Stimulated activated CD8-positive, alpha-beta memory T cell treated with anti-CD3 and anti-CD28 coated beads, Interleukin-15, amount 100 ng/mL, for 1 hour (primary cell): ENCODE results near the gene ACSM6.
"Not testable (repeated sequence)": the region's sequence is repeated elsewhere in the genome, so short reads cannot be mapped to it uniquely, and the experiment has no call there.

ENCODE experiments used
- DNase-seq: peaks from one replicate; pipeline ENCODE4 v3.0.0-alpha.2; 2020; ENCODE audit warnings: low read depth

ACSM6 gene

GRCh38 chr10:95214793-95215192 lies 20.8 kb downstream of the ACSM6 start:
- no peak for DNase-seq

DNA sequence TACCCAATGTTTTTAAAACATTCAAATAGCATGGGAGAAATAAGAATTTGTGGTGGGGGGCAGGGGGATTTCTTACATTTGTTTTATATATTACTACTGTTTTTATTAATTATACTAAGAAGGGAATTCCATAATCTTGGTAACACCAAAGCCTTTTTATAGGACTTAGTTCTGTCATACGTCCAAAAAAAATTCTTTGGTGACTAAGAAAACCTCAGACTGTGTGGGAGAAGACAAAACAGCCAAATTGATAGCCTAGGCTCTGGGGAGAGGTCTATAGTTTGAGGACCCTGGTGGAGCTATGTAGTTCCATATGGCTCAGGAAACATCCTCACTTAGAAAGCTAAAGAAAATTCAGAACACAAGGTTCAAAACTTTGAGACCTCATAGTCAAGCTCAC lies 23.4 kb downstream of the ACSM6 start:
- DNase-seq: no peak

DNA sequence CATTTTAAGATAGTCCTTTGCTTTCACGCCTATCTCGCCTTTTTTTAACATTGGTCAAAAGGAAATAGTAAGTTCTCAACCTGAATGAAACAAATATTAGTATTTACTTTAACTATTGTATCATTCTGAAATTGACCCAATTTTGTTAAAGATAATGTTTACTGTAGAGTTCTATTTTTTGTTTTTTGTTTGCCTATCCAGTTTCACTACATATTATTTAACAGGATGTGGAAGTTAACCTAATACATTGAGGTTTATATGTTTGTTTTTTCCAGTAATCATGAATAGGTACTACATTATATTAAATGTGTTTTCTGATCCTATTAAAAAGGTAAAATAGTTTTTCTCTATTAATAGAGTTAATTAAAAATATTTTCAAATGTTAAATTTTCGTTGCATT lies 26.5 kb downstream of the ACSM6 start:
- no peak for DNase-seq

GRCh38 chr10:95221124-95221523 lies 27.1 kb downstream of the ACSM6 start:
- DNase-seq: no peak

DNA sequence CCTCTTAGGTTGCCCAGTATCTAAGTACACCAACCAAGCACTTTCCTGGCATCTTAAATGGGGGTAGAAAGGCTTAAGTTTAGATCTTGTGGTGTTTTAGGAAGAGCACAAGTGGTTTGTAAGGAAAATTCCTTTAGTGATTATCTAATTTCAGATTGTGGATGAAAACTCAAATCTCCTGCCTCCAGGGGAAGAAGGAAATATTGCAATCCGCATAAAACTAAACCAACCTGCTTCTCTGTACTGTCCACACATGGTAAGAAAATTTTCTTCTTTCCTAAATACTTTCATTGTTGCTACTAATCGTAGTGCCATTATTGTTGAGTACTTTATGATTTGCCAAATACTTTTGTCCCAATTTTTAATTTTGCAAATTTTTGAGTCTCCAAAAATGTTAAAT lies 31.1 kb downstream of the ACSM6 start:
- DNase-seq: no peak

DNA sequence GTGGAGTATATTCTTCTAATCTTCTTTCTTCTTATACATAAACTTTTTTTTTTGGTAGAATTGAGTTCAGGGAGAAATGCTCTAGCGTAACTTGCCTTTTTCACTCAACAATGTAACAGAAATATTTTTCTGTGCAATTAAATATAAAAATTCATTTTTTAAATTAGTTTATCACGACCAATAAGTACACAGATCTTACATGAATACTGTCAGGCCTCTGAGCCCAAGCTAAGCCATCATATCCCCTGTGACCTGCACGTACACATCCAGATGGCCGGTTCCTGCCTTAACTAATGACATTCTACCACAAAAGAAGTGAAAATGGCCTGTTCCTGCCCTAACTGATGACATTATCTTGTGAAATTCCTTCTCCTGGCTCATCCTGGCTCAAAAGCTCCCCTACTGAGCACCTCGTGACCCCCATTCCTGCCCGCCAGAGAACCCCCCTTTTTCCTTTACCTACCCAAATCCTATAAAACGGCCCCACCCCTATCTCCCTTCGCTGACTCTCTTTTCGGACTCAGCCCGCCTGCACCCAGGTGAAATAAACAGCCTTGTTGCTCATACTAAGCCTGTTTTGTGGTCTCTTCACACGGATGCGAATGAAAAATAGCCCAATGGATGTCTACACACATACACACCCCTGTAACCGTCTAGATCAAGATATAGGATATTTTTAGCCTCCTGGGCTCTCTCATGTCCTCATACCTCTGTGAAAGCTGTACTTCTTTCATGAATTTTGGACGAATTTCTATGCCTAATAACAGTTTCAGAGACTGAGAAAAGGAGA lies 35.1 kb downstream of the ACSM6 start:
- not testable (repeated sequence) for DNase-seq

DNA sequence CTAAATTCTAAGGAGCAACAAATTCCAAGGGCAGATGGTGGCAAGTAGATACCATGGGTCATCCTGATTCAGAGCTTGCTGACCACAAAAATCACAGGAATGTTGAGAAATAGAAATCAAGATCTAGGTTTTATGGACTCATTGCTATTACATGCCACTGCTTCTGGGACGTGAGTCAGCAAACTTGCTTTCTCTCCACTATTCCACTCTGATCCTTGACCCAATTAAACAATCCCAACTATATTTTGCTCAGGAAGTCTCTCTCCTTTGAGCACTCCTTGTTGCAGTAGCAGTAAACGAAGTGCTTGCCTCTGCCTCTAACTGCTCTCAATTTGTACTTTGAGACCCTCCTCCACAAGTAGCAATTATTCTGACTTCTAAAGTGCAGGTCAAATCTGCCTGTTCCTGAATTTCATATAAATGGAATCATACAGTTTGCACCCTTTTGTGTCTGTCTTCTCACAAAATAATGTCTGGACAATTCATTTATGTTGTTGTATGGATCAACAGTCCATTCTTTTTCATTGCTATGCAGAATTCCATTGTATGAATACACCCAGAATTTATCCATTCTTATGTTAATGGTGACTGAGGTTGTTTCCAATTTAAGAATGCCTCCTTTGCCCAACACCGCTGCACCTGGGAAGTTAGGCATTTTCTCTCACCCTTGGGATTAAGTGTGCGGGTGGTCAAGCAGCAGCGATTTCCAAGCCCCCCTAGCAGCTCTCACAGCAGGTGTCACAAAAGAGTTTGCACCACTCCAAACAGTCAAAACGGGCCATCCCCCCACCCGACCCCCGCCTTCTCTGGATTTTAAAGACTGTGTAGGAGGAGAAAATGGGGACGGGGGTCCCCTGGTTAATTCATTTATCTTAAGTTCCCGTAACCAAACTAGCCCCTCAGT lies 35.9 kb downstream of the ACSM6 start:
- no peak for DNase-seq

DNA sequence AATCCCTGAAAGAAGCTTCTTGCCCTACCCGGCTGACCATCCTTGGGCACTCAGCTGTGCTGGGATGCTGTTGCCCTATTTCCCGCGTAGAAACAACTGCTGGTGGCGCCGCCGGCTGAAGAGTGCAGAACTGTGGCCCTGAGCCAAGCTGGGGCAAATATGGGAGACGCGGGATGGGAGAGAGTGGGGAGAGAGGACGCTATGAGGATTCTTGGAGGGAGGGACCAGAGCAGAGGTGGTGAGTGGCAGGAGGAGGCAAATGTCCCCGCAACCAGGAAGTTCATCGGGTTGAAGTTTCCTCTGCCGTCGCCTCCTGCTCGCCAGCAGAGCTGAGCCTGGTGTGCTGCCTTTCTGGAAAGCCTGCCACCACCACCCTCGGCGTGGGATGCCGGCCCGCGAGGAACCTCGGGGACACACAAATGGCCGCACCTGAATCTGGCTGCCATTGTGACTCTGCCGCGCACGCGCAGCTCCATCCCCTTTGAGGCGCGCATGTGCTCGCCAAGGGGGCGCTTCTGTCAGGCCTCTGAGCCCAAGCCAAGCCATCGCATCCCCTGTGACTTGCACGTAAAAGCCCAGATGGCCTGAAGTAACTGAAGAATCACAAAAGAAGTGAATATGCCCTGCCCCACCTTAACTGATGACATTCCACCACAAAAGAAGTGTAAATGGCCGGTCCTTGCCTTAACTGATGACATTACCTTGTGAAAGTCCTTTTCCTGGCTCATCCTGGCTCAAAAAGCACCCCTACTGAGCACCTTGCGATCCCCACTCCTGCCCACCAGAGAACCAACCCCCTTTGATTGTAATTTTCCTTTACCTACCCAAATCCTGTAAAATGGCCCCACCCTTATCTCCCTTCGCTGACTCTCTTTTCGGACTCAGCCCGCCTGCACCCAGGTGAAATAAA lies 36.9 kb downstream of the ACSM6 start:
- DNase-seq: peak; percentile 13

DNA sequence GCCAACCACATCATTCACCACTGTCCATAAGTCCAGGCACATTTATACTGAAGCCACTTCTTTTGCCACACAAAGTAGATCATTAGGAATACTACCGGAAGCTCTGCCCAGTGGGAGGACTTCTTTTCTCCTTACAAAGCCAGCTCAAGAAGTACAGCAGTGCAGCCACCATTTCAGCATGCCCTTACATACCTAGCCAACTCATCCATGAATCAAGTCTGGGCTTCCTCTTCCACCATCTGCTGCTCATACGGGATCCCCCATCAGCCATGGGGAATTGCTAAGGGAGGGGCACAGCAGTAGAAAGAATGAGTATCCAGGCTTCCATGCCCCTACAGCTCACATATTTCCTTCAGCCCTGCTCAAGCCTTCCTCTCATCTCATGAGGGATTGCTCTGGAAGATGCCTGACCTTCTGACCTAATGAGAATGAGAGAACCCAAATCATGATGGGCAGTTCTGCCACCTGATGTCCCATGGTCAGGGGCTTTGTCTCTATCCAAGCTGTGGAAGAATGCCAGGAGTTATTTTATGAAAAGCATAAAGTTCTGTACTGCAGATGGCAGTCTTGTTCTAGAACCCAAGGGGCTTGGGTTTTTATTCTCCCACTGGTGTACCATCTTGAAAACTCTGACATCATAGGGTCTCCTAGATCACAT lies 39.5 kb downstream of the ACSM6 start:
- DNase-seq: no peak

GRCh38 chr10:95234951-95235350 lies 40.9 kb downstream of the ACSM6 start:
- no peak for DNase-seq

DNA sequence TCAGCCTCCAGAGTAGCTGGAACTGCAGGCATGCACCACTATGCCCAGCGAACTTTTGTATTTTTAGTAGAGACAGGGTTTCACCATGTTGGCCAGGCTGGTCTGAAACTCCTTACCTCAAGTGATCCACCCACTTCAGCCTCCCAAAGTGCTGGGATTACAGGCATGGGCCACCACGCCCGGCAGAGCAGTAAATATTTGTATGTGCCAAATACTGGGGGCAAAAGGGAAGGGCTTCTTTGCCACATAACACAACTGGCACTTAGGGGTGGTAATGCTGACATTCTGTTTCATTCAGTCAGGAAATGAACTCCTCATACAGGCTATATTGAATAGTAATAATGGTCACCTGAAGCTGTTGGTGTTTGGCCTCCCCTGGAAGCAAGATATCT lies 41.6 kb downstream of the ACSM6 start:
- no peak for DNase-seq

GRCh38 chr10:95236068-95236903 lies 42.2 kb downstream of the ACSM6 start:
- DNase-seq: no peak

- no peak for DNase-seq
Measured at GRCh38 chr10:95237376-95238170, 43.5 kb downstream of the ACSM6 start.

DNA sequence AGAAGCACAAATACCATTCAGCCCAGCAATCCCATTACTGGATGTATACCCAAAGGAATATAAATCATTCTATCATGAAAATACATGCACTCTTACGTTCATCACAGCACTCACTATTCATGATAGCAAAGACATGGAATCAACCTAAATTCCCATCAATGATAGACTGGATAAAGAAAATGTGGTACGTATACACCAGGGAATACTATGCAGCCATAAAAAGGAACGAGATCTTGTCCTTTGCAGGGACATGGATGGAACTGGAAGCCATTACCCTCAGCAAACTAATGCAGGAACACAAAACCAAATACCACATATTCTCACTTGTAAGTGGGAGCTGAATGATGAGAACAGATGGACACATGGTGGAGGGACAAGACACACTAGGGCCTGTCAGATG lies 46.1 kb downstream of the ACSM6 start:
- not testable (repeated sequence) for DNase-seq

GRCh38 chr10:95240811-95241210 lies 46.8 kb downstream of the ACSM6 start:
- DNase-seq: no peak

GRCh38 chr10:95241533-95241932 lies 47.5 kb downstream of the ACSM6 start:
- no peak for DNase-seq

DNA sequence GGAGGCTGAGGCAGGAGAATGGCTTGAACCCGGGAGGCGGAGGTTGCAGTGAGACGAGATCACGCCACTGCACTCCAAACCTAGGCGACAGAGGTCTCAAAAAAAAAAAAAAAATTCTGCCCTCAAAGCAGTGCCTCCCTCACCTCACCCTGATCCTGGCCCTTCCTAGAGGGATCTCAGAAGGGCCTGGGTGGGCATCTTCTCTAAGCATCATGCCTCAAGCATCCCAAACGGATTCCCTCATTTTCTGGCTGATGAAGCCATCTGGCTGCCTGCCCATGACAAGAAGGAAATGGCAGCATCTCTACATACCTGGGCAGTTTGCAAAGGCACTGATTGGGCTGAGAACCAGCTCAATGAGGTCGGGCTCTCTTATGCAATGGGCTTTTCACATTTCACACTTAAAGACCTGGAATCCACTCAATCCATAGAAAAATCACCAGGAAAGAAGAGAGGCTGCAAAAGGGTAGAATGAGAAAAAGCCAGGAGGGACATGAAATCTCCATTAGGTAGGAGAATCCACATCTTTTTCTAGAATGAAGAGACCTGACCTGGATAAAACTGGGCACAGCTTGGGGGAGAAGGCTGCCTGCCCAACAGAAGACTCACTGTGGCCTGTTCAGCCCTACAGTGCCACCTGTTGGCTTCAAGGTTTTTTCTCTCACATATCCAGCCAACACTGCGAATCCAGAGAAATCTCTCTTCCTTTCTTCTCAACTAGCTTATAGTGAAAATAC lies 48.7 kb downstream of the ACSM6 start:
- DNase-seq: no peak

DNA sequence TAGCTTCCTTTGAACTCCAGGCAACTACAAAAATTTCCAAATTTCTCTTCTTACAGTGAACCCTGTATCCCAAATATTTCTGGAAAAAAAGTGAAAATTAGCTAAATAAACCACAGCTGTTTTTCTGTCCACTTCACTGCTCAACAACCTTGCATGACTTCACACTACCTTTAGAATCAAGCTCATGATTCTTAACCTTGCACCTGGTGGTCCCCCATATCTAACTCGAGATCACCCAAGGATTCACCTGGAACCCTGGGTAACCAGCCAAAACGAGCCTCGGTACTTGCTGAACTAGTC lies 49.2 kb downstream of the ACSM6 start:
- DNase-seq: no peak

GRCh38 chr10:95244152-95244551 lies 50.1 kb downstream of the ACSM6 start:
- DNase-seq: no peak
